ENCODE results near the gene ACAN.

ACAN gene

DNA sequence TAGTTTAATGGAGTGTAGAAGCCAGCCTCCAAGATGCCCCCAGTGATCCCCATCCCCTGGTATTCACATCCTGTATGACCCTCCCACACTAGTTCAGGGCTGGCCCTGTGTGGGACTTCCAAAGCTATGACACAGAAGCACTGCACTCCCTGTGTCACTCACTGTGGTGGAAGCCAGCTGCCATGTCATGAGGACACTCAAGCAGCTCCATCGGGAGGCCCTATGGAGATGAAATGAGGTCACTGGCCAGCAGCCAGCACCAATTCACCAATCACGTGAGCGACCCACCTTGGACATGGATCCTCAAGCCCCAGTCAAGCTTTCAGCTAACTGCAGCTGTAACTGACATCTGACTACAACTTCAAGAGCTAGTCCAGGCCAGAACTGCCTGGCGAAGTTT lies 3.9 kb upstream of the ACAN start:
- no peak overlapping the region for H3K4me3 ChIP-seq (ENCODE audit: low read depth, low read length)
- TF ChIP-seq, protein P1, sequence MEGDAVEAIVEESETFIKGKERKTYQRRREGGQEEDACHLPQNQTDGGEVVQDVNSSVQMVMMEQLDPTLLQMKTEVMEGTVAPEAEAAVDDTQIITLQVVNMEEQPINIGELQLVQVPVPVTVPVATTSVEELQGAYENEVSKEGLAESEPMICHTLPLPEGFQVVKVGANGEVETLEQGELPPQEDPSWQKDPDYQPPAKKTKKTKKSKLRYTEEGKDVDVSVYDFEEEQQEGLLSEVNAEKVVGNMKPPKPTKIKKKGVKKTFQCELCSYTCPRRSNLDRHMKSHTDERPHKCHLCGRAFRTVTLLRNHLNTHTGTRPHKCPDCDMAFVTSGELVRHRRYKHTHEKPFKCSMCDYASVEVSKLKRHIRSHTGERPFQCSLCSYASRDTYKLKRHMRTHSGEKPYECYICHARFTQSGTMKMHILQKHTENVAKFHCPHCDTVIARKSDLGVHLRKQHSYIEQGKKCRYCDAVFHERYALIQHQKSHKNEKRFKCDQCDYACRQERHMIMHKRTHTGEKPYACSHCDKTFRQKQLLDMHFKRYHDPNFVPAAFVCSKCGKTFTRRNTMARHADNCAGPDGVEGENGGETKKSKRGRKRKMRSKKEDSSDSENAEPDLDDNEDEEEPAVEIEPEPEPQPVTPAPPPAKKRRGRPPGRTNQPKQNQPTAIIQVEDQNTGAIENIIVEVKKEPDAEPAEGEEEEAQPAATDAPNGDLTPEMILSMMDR (IDR thresholded peaks at IDR 0.05; ENCODE audit: control insufficient read depth, extremely low read depth, insufficient read depth): no peak
- no peak for DNase-seq (ENCODE audit: low read depth)

DNA sequence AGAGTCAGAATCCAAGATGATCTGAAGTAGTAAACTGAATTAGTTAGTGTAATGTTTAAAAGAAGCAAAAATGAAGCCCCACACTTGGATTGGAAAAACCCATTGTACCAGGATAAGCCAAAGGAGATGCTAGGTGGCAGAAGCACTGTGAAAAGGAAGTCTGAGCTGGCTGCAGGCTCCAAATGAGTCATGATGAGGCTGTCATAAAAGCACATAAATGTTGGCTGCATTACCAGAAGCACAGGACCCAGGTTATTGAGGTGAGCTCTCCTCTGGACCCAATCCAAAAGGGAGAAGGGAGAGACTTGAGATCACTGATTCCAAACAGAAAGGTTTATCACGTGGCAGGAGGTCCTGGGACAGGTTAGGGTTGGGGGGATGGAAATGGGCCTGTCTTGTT lies 3.2 kb upstream of the ACAN start:
- H3K4me3 ChIP-seq (ENCODE audit: low read depth, low read length): no peak overlapping the region
- TF ChIP-seq, protein P1 (IDR thresholded peaks at IDR 0.05; ENCODE audit: control insufficient read depth, extremely low read depth, insufficient read depth): 0 out of 2 replicates have a peak, but pooled peaks have one; percentile 8
- DNase-seq (ENCODE audit: low read depth): peak; percentile 31

DNA sequence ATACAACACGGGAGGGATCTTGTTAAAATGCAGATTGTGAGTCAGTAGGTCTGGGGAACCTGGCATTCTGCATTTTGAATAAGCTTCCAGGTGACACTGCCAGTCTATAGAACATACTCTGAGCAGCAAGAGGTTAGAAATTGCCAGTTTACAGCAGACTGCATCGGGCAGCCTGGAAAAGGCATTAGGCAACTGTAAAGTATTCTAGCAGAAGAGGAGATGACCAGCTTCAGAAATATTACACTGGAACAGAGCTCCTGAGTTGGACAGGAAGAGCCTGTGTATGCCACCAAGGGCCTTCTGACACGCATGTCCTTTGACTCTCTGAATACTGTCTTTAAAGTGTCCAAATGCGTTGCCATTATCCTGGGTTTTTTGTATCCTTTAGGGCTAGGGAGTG lies 2.5 kb upstream of the ACAN start:
- no peak overlapping the region for H3K4me3 ChIP-seq (ENCODE audit: low read depth, low read length)
- DNase-seq (ENCODE audit: low read depth): no peak
- TF ChIP-seq, protein P1 (IDR thresholded peaks at IDR 0.05; ENCODE audit: control insufficient read depth, extremely low read depth, insufficient read depth): no peak

DNA sequence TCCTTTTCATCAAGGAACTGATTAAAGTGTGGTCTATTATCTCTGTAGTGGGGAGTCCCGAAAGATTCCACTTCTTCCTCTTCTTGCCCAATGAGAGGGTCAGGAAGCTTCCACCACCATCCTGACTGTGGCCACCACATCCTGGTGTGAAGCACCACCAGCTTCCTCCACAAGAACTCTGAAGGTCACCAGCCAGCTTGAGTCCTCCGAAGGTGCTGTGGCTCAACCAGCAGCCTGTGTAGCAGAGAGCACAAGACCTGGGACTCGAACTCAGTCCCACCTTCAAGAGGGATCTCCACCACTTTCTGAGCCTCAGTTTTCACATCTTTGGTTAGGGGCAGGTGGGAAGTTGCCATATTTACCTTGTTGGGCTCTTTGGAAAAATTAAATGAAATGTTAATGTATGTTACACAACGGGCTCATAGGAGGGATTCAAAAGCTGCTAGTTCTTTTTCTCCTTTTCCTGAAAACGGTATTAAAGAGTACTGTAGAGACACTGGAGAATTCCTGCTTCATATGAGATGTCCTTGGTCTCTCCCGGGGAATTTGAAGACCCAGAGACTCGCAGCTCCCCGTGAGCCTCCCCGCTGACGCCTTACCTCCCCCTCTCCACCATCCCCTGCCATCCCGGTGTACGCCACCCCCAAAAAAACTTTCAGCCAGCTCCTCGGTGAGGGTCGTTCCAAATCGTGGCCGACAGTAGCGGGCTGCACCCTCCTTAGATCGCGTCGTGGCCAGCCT lies 816 bp upstream of the ACAN start:
- TF ChIP-seq, protein P1 (IDR thresholded peaks at IDR 0.05; ENCODE audit: control insufficient read depth, extremely low read depth, insufficient read depth): no peak
- H3K4me3 ChIP-seq (ENCODE audit: low read depth, low read length): no peak overlapping the region
- no peak for DNase-seq (ENCODE audit: low read depth)

DNA sequence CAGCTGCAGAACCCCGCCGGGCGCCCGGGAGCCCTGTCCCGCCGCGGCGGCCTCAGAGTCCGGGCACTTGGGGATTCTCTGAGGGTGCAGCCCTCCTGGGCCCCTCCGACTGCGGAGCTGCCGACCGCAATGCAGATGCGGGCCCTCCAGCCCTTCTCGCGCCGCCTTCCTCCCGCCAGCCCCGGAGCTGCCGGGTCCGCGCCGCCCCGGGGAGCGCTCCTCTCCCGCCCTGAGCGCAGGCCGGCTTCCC lies 320 bp upstream of the ACAN start:
- no peak overlapping the region for H3K4me3 ChIP-seq (ENCODE audit: low read depth, low read length)
- DNase-seq (ENCODE audit: low read depth): no peak
- TF ChIP-seq, protein P1 (IDR thresholded peaks at IDR 0.05; ENCODE audit: control insufficient read depth, extremely low read depth, insufficient read depth): no peak

DNA sequence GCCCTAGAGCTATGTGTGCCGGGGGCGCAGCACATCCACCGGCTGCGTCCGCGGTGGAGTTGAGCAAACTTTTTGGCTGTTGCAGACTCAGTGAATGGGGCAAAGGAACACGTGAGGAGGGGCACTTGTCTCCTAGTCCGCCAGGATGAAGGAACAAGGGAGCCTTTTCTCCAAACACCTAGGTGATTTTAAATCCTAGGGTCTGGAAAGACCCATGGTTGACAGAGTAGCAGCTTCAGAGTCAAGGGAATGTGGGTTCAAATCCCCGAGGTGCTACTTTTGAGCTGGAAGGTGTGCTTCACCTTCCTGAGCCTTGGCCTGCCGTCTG lies 648 bp downstream of the ACAN start:
- H3K4me3 ChIP-seq (ENCODE audit: low read depth, low read length): no peak overlapping the region
- TF ChIP-seq, protein P1 (IDR thresholded peaks at IDR 0.05; ENCODE audit: control insufficient read depth, extremely low read depth, insufficient read depth): no peak
- DNase-seq (ENCODE audit: low read depth): no peak

DNA sequence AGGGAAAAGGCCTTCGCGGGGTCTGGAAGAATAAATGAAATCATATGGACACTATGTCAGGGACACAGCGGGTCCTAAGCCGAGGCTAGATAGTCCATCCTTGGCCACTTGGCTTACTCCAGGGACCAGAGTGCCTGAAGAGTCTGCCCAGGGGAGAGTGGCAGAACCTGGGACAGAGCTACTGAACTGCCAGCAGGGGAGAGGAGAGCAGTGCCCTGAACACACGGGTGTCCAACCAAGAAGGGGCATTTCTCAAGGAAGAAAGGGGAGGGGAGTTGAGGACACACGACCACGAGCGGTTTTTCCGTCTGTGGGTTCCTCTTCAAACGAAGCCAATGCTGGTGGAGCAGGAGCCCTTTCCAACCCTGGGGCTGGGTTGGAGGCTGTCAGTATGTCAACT lies 1.0 kb downstream of the ACAN start:
- DNase-seq (ENCODE audit: low read depth): no peak
- TF ChIP-seq, protein P1 (IDR thresholded peaks at IDR 0.05; ENCODE audit: control insufficient read depth, extremely low read depth, insufficient read depth): no peak
- H3K4me3 ChIP-seq (ENCODE audit: low read depth, low read length): no peak overlapping the region

Data from LNCaP clone FGC (cell line).